PFSK-1 (cell line): ENCODE measurements around the gene KCP.

ENCODE experiments used
- FOXP2 ChIP-seq: optimal IDR thresholded peaks from 2 replicates; pipeline ENCODE3; 2011; ENCODE audit warnings: borderline replicate concordance, control low read depth, inconsistent platforms; ENCODE audit not compliant: insufficient read depth; ENCODE audit errors: extremely low read length, extremely low read depth
- POLR2AphosphoS5 ChIP-seq: IDR thresholded peaks from 2 replicates; pipeline ENCODE4 v1.6.1; 2012; ENCODE audit warnings: low read depth, mild to moderate bottlenecking, control low read depth, low read length, moderate library complexity
- SIN3A ChIP-seq: IDR thresholded peaks from 2 replicates; pipeline ENCODE4 v1.6.1; 2012; ENCODE audit warnings: mild to moderate bottlenecking, low read length, moderate library complexity, borderline replicate concordance; ENCODE audit not compliant: insufficient read depth
- TAF1 ChIP-seq: IDR thresholded peaks from 2 replicates; pipeline ENCODE4 v1.6.1; 2012; ENCODE audit warnings: low read length, control low read depth, borderline replicate concordance; ENCODE audit not compliant: insufficient read depth
- TF ChIP-seq, protein P1 (sequence below), 2 experiments: IDR thresholded peaks; 2 replicates each; pipeline versions ENCODE4 v1.6.1 to v1.8.0; 2011 to 2012; ENCODE audit warnings: low read depth in 2 of 2, low read length in 2 of 2, control low read depth in 1 of 2, inconsistent platforms in 1 of 2, mild to moderate bottlenecking in 1 of 2, moderate library complexity in 1 of 2; ENCODE audit not compliant: insufficient read depth in 1 of 2

Gene KCP

GRCh38 chr7:128879461-128879938, 31.0 kb downstream of the KCP start:
- TF ChIP-seq, protein P1, sequence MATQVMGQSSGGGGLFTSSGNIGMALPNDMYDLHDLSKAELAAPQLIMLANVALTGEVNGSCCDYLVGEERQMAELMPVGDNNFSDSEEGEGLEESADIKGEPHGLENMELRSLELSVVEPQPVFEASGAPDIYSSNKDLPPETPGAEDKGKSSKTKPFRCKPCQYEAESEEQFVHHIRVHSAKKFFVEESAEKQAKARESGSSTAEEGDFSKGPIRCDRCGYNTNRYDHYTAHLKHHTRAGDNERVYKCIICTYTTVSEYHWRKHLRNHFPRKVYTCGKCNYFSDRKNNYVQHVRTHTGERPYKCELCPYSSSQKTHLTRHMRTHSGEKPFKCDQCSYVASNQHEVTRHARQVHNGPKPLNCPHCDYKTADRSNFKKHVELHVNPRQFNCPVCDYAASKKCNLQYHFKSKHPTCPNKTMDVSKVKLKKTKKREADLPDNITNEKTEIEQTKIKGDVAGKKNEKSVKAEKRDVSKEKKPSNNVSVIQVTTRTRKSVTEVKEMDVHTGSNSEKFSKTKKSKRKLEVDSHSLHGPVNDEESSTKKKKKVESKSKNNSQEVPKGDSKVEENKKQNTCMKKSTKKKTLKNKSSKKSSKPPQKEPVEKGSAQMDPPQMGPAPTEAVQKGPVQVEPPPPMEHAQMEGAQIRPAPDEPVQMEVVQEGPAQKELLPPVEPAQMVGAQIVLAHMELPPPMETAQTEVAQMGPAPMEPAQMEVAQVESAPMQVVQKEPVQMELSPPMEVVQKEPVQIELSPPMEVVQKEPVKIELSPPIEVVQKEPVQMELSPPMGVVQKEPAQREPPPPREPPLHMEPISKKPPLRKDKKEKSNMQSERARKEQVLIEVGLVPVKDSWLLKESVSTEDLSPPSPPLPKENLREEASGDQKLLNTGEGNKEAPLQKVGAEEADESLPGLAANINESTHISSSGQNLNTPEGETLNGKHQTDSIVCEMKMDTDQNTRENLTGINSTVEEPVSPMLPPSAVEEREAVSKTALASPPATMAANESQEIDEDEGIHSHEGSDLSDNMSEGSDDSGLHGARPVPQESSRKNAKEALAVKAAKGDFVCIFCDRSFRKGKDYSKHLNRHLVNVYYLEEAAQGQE (IDR thresholded peaks at IDR 0.05; ENCODE audit: insufficient read depth in 1 of 2, low read depth in 2 of 2, low read length in 2 of 2) = no peak
- TF ChIP-seq TAF1 (no peak), FOXP2 (no peak), SIN3A (no peak), POLR2AphosphoS5 (no peak)

DNA sequence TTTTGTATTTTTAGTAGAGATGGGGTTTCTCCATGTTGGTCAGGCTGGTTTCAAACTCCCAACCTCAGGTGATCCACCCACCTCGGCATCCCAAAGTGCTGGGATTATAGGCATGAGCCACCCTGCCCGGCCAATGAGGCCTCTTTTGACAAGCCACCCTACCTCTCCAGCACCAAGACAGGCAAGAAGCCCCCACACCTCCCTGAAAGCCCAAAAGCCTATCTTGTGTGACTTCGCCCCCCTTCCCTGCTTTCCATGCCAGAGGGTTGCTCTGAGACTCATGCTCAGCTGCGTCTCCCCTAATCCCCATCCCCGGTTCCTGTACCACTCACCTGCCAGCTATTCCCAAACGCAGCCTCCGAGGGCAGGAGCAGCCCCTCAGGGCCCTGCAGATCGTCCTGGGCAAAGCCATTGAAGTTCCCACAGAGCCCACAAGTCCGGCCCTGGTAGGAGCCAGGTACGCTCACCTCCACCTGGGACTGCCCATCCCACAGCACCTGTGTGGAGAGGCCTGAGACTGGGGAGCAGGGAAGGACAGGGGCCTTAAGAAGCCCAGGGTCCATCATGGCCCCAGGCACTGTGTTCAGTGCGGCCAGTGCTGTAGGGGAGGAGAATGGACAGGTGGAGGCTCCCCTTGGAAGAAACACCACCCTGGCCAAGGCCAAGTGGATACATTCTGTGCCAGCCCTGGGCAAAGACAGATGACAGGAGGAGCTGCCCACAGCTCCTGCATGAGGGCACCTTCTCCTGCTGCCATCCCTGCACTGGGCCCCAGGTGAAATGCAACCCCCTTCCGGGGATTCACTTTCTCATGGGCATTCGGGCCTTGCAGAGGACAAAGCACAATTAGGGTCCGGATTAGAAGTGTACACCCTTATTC, 32.0 kb downstream of the KCP start:
- no peak for TF ChIP-seq FOXP2
- no peak for TF ChIP-seq SIN3A
- TF ChIP-seq, protein P1 (IDR thresholded peaks at IDR 0.05; ENCODE audit: insufficient read depth in 1 of 2, low read depth in 2 of 2, low read length in 2 of 2) = no peak
- TF ChIP-seq POLR2AphosphoS5 = no peak
- no peak for TF ChIP-seq TAF1

GRCh38 chr7:128877756-128878120, 32.8 kb downstream of the KCP start:
- TF ChIP-seq TAF1 = no peak
- TF ChIP-seq, protein P1 (IDR thresholded peaks at IDR 0.05; ENCODE audit: insufficient read depth in 1 of 2, low read depth in 2 of 2, low read length in 2 of 2) = no peak
- TF ChIP-seq SIN3A = no peak
- no peak for TF ChIP-seq FOXP2
- TF ChIP-seq POLR2AphosphoS5 = no peak

GRCh38 chr7:128876978-128877755, 33.3 kb downstream of the KCP start:
- TF ChIP-seq, protein P1 (IDR thresholded peaks at IDR 0.05; ENCODE audit: insufficient read depth in 1 of 2, low read depth in 2 of 2, low read length in 2 of 2) = no peak
- TF ChIP-seq FOXP2 = no peak
- no peak for TF ChIP-seq SIN3A
- no peak for TF ChIP-seq POLR2AphosphoS5
- no peak for TF ChIP-seq TAF1

- TF ChIP-seq, protein P1 (IDR thresholded peaks at IDR 0.05; ENCODE audit: insufficient read depth in 1 of 2, low read depth in 2 of 2, low read length in 2 of 2) = no peak
- TF ChIP-seq TAF1 (no peak), FOXP2 (no peak), POLR2AphosphoS5 (no peak), SIN3A (no peak)
Observed at GRCh38 chr7:128876586-128876977, 33.9 kb downstream of the KCP start.
